H1 (cell line): Measurements from ENCODE around the gene TK2. TPM values are rescaled to one million over a fixed set of nuclear protein-coding genes. Genes with fewer than 3 reads are reported as not detected.

Experiments used
- CBX5 ChIP-seq: fragments of 300-800, 300-1000 bp; sonication (generic); IDR thresholded peaks from 2 replicates; pipeline ENCODE4 v1.7.1; 2016; ENCODE audit warnings: antibody characterized with exemption, low read length, low read depth
- CHD1 ChIP-seq: IDR thresholded peaks from 2 replicates; pipeline ENCODE4 v1.6.1; 2012; ENCODE audit warnings: low read depth, low read length, improper control_type of control experiment
- GTF2F1 ChIP-seq: IDR thresholded peaks from 2 replicates; pipeline ENCODE4 v1.6.1; 2012; ENCODE audit warnings: low read depth, low read length, improper control_type of control experiment, borderline replicate concordance
- HDAC6 ChIP-seq: IDR thresholded peaks from one replicate; pipeline ENCODE4 v1.7.1; 2012; ENCODE audit warnings: low read depth, mild to moderate bottlenecking, inconsistent platforms, low read length, moderate library complexity
- PHF8 ChIP-seq: fragments of 200-600 bp; sonication (generic); conservative IDR thresholded peaks from 2 replicates; pipeline ENCODE4 v1.7.1; 2012; ENCODE audit warnings: low read depth, mild to moderate bottlenecking, inconsistent platforms, low read length, moderate library complexity
- RAD21 ChIP-seq, 2 experiments: IDR thresholded peaks in 1 of 2; conservative IDR thresholded peaks in 1 of 2; 2 replicates each; pipeline ENCODE4 v1.6.1; 2011; ENCODE audit warnings: low read depth in 2 of 2, low read length in 2 of 2, improper control_type of control experiment in 1 of 2, inconsistent platforms in 1 of 2, mild to moderate bottlenecking in 1 of 2, moderate library complexity in 1 of 2
- SAP30 ChIP-seq: fragments of 300-600 bp; sonication (generic); IDR thresholded peaks from 2 replicates; pipeline ENCODE4 v1.7.1; 2012; ENCODE audit warnings: low read length, moderate library complexity, mild to moderate bottlenecking, inconsistent platforms; ENCODE audit not compliant: insufficient read depth, insufficient replicate concordance
- TAF7 ChIP-seq: optimal IDR thresholded peaks from 2 replicates; pipeline ENCODE3; 2011; ENCODE audit warnings: low read depth, mild to moderate bottlenecking, inconsistent platforms, low read length, moderate library complexity, borderline replicate concordance
- polyA plus RNA-seq, 7 experiments: library from polyadenylated mRNA; depleted of rRNA in 3 of 7; stranded (reverse) in 5 of 7; unstranded in 2 of 7; fragments of >200 nt in 5 of 7; fragments of 200-250 nt in 2 of 7; gene quantifications; 1 replicate in 5 of 7; 2 replicates in 1 of 7; 4 replicates in 1 of 7; pipeline versions ENCODE4 v1.2.1 to v1.2.3, GENCODE V29; 2011 to 2013; ENCODE audit warnings: missing spikeins in 2 of 7, mixed read lengths in 2 of 7
- total RNA-seq: library from RNA; stranded (reverse); fragmentation: NEBNext Ultra II Directional; extraction: Animal tissue kit (Norgen Biotek cat#: 25700); gene quantifications from 2 replicates; pipeline ENCODE4 v1.2.1, GENCODE V29; 2021
- TF ChIP-seq, protein P1 (sequence below): fragments of 300-600 bp; sonication (generic); IDR thresholded peaks from 2 replicates; pipeline ENCODE4 v1.7.1; 2012; ENCODE audit warnings: low read length, moderate library complexity, mild to moderate bottlenecking, inconsistent platforms; ENCODE audit not compliant: insufficient replicate concordance

TK2 gene
- total and polyA plus RNA-seq, 2 of the 8 experiments (the other 6 are each of a cell fraction or from before 2014, with no cell fraction given) = 2.7 to 3.6 TPM

GRCh38 chr16:66479661-66480264 is 70.2 kb downstream of the TK2 start (continued):
- TF ChIP-seq, protein P1, sequence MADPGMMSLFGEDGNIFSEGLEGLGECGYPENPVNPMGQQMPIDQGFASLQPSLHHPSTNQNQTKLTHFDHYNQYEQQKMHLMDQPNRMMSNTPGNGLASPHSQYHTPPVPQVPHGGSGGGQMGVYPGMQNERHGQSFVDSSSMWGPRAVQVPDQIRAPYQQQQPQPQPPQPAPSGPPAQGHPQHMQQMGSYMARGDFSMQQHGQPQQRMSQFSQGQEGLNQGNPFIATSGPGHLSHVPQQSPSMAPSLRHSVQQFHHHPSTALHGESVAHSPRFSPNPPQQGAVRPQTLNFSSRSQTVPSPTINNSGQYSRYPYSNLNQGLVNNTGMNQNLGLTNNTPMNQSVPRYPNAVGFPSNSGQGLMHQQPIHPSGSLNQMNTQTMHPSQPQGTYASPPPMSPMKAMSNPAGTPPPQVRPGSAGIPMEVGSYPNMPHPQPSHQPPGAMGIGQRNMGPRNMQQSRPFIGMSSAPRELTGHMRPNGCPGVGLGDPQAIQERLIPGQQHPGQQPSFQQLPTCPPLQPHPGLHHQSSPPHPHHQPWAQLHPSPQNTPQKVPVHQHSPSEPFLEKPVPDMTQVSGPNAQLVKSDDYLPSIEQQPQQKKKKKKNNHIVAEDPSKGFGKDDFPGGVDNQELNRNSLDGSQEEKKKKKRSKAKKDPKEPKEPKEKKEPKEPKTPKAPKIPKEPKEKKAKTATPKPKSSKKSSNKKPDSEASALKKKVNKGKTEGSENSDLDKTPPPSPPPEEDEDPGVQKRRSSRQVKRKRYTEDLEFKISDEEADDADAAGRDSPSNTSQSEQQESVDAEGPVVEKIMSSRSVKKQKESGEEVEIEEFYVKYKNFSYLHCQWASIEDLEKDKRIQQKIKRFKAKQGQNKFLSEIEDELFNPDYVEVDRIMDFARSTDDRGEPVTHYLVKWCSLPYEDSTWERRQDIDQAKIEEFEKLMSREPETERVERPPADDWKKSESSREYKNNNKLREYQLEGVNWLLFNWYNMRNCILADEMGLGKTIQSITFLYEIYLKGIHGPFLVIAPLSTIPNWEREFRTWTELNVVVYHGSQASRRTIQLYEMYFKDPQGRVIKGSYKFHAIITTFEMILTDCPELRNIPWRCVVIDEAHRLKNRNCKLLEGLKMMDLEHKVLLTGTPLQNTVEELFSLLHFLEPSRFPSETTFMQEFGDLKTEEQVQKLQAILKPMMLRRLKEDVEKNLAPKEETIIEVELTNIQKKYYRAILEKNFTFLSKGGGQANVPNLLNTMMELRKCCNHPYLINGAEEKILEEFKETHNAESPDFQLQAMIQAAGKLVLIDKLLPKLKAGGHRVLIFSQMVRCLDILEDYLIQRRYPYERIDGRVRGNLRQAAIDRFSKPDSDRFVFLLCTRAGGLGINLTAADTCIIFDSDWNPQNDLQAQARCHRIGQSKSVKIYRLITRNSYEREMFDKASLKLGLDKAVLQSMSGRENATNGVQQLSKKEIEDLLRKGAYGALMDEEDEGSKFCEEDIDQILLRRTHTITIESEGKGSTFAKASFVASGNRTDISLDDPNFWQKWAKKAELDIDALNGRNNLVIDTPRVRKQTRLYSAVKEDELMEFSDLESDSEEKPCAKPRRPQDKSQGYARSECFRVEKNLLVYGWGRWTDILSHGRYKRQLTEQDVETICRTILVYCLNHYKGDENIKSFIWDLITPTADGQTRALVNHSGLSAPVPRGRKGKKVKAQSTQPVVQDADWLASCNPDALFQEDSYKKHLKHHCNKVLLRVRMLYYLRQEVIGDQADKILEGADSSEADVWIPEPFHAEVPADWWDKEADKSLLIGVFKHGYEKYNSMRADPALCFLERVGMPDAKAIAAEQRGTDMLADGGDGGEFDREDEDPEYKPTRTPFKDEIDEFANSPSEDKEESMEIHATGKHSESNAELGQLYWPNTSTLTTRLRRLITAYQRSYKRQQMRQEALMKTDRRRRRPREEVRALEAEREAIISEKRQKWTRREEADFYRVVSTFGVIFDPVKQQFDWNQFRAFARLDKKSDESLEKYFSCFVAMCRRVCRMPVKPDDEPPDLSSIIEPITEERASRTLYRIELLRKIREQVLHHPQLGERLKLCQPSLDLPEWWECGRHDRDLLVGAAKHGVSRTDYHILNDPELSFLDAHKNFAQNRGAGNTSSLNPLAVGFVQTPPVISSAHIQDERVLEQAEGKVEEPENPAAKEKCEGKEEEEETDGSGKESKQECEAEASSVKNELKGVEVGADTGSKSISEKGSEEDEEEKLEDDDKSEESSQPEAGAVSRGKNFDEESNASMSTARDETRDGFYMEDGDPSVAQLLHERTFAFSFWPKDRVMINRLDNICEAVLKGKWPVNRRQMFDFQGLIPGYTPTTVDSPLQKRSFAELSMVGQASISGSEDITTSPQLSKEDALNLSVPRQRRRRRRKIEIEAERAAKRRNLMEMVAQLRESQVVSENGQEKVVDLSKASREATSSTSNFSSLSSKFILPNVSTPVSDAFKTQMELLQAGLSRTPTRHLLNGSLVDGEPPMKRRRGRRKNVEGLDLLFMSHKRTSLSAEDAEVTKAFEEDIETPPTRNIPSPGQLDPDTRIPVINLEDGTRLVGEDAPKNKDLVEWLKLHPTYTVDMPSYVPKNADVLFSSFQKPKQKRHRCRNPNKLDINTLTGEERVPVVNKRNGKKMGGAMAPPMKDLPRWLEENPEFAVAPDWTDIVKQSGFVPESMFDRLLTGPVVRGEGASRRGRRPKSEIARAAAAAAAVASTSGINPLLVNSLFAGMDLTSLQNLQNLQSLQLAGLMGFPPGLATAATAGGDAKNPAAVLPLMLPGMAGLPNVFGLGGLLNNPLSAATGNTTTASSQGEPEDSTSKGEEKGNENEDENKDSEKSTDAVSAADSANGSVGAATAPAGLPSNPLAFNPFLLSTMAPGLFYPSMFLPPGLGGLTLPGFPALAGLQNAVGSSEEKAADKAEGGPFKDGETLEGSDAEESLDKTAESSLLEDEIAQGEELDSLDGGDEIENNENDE = no peak
- TF ChIP-seq PHF8 (no peak), GTF2F1 (no peak), SAP30 (no peak), TAF7 (no peak), RAD21 (IDR thresholded peaks at IDR 0.05 in 1 of 2, conservative IDR thresholded peaks at IDR 0.05 in 1 of 2; ENCODE audit: low read depth in 2 of 2, low read length in 2 of 2) (no peak), CBX5 (no peak), HDAC6 (no peak), CHD1 (no peak)
